HEK293T (cell line): Measurements from ENCODE around the gene CACNB3.

Experiments
- ARNT ChIP-seq: fragments of 450-650 bp; IDR thresholded peaks from 2 replicates; pipeline ENCODE4 v1.6.1; 2017; ENCODE audit warnings: mild to moderate bottlenecking
- BHLHE40 ChIP-seq: fragments of 450-650 bp; IDR thresholded peaks from 2 replicates; pipeline ENCODE4 v1.6.1; 2016; ENCODE audit warnings: mild to moderate bottlenecking, moderate library complexity, borderline replicate concordance
- CTBP1 ChIP-seq: fragments of 450-650 bp; IDR thresholded peaks from 2 replicates; pipeline ENCODE4 v1.6.1; 2016; ENCODE audit warnings: borderline replicate concordance
- ELF4 ChIP-seq: fragments of 450-650 bp; IDR thresholded peaks from 2 replicates; pipeline ENCODE4 v1.6.1; 2017; ENCODE audit warnings: antibody characterized with exemption
- FOXK2 ChIP-seq: fragments of 450-650 bp; IDR thresholded peaks from 2 replicates; pipeline ENCODE4 v1.6.1; 2016; ENCODE audit warnings: mild to moderate bottlenecking
- FOXM1 ChIP-seq: fragments of 450-650 bp; IDR thresholded peaks from 2 replicates; pipeline ENCODE4 v1.6.1; 2017; ENCODE audit warnings: mild to moderate bottlenecking, borderline replicate concordance
- L3MBTL2 ChIP-seq: fragments of 450-650 bp; conservative IDR thresholded peaks from 2 replicates; pipeline ENCODE4 v1.6.1; 2016; ENCODE audit warnings: mild to moderate bottlenecking
- LEF1 ChIP-seq: fragments of 450-650 bp; IDR thresholded peaks from 2 replicates; pipeline ENCODE4 v1.6.1; 2017; ENCODE audit warnings: mild to moderate bottlenecking, borderline replicate concordance
- NFRKB ChIP-seq: fragments of 450-650 bp; IDR thresholded peaks from 2 replicates; pipeline ENCODE4 v1.6.1; 2016; ENCODE audit warnings: mild to moderate bottlenecking, moderate library complexity
- PKNOX1 ChIP-seq: fragments of 450-650 bp; IDR thresholded peaks from 2 replicates; pipeline ENCODE4 v1.6.1; 2016
- SP1 ChIP-seq: fragments of 450-650 bp; IDR thresholded peaks from 2 replicates; pipeline ENCODE4 v1.6.1; 2017
- SUZ12 ChIP-seq: fragments of 450-650 bp; IDR thresholded peaks from 2 replicates; pipeline ENCODE4 v1.6.1; 2016; ENCODE audit warnings: mild to moderate bottlenecking
- TARDBP ChIP-seq: fragments of 450-650 bp; IDR thresholded peaks from 2 replicates; pipeline ENCODE4 v1.6.1; 2016
- ZNF384 ChIP-seq: fragments of 450-650 bp; IDR thresholded peaks from 2 replicates; pipeline ENCODE4 v1.6.1; 2016

DNA sequence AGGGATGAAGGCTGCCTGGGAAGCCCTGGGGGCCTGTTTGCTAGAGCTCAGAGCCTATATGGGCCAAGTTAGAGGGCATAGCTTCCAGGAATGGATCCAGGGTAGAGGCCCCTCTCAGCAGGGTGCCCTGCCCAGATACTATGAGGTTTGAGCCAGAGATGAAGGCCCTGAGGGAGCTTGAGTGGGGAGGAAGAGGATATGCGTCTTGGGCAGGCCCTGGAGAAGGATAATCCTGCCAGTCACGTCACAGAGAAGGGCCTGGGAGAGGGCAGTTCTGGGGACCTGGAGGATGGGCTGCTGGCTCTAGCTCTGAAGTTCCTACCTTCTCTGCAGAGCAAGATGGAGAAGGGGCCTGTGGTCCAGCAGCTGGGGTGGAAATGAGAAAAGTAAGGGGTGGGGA lies 5.9 kb upstream of the CACNB3 start:
- TF ChIP-seq SP1, result no peak
- TF ChIP-seq FOXM1, result no peak
- TF ChIP-seq NFRKB, result no peak
- no peak for TF ChIP-seq BHLHE40
- no peak for TF ChIP-seq SUZ12
- no peak for TF ChIP-seq FOXK2
- TF ChIP-seq LEF1, result no peak
- TF ChIP-seq ZNF384, result no peak
- no peak for TF ChIP-seq TARDBP
- TF ChIP-seq ARNT, result no peak
- TF ChIP-seq ELF4, result no peak
- no peak for TF ChIP-seq CTBP1
- no peak for TF ChIP-seq PKNOX1
- TF ChIP-seq L3MBTL2, result no peak
